H1 (cell line): ENCODE results near the gene BCAS3.

Source experiments
- CTCF ChIP-seq, 3 experiments: IDR thresholded peaks; 1 replicate in 2 of 3; 2 replicates in 1 of 3; pipeline versions ENCODE4 v1.5.1 to v1.6.1; 2011; ENCODE audit warnings: low read length in 3 of 3, mild to moderate bottlenecking in 3 of 3, inconsistent platforms in 2 of 3, low read depth in 1 of 3, moderate library complexity in 1 of 3; ENCODE audit not compliant: insufficient read depth in 1 of 3; ENCODE audit errors: control extremely low read depth in 1 of 3
- GABPA ChIP-seq: IDR thresholded peaks from 2 replicates; pipeline ENCODE4 v1.6.1; 2011; ENCODE audit warnings: mild to moderate bottlenecking, low read length, moderate library complexity, borderline replicate concordance; ENCODE audit not compliant: insufficient read depth
- KDM5A ChIP-seq: fragments of 200-600 bp; IDR thresholded peaks from 2 replicates; pipeline ENCODE4 v1.7.1; 2012; ENCODE audit warnings: mild to moderate bottlenecking, low read length, inconsistent platforms, mixed read lengths
- POLR2AphosphoS5 ChIP-seq: IDR thresholded peaks from 2 replicates; pipeline ENCODE4 v1.6.1; 2011; ENCODE audit warnings: low read depth, low read length
- RBBP5 ChIP-seq: IDR thresholded peaks from 2 replicates; pipeline ENCODE4 v1.7.1; 2012; ENCODE audit warnings: low read depth, mild to moderate bottlenecking, inconsistent platforms, low read length, moderate library complexity, borderline replicate concordance
- TF ChIP-seq, protein P1 (sequence below): IDR thresholded peaks from 2 replicates; pipeline ENCODE4 v1.6.1; 2012; ENCODE audit warnings: inconsistent platforms

DNA sequence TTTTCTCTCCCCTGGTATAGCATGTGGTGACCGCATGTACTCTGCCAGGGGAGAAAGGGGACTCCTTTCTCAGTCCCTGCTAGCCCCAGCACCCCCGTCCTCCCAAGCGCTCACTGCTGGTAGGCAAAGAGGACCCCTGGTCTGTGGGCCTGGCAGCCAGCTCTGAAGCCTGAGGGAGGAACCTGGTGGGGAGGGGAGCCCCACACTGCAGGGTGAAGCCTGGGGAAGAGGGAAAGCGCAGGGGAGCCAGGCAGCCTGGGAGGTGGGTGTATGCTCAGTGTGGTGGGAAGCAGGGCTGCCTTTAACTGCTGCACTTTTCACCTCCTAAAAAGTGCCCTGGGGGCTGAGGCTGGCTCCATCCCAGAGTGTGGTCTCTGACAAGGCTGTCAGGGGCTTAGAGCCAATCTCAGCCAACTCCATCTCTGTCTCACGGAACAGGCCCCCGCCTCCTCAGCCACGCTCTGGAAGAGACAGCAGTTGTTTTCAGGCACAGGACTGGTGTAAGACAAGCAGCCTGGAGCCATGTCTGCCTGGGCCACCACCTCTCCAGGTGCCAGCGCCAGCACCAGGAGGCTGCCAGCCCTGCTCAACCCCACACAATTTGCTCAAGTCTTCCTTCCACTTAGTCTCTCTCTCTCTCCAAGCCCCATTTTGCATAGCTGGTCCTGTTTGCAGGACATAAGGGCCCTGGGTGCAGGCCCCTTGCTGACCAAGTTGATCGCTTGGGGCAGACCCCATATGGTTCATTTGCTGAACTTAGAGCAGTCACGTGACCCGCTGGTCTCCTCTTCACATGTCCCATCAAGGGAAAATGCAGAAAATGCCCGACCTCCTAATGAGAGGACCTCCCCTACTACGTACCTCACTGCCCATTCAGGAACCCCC is 707.3 kb downstream of the BCAS3 start:
- TF ChIP-seq RBBP5 (no peak), CTCF (IDR thresholded peaks at IDR 0.05; ENCODE audit: control extremely low read depth in 1 of 3, insufficient read depth in 1 of 3, low read depth in 1 of 3, low read length in 3 of 3) (no peak), POLR2AphosphoS5 (no peak), GABPA (no peak), KDM5A (no peak)
- TF ChIP-seq, protein P1, sequence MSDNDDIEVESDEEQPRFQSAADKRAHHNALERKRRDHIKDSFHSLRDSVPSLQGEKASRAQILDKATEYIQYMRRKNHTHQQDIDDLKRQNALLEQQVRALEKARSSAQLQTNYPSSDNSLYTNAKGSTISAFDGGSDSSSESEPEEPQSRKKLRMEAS: no peak
